Stimulated activated CD4-positive, alpha-beta T cell treated with anti-CD3 and anti-CD28 coated beads, Interleukin-15, amount 100 ng/mL, for 48 hours (primary cell): Measurements from ENCODE around the gene DCAF12L1.

Experiments
- DNase-seq, 2 donors: peaks; one replicate each; pipeline ENCODE4 v3.0.0-alpha.2; 2020; ENCODE audit warnings: low read depth in 2 of 2

DCAF12L1 gene

GRCh38 chrX:126552313-126553022 is at the start of gene DCAF12L1:
Gene DCAF12L1, minus strand, starts transcription at chrX:126552814. Its CDS starts 206 bp downstream, at chrX:126552608.
- DNase-seq, result no peak

- no peak for DNase-seq
Observed at GRCh38 chrX:126580877-126581276, 28.3 kb upstream of the DCAF12L1 start.

GRCh38 chrX:126575911-126576310 is 23.3 kb upstream of the DCAF12L1 start:
- DNase-seq, result no peak

GRCh38 chrX:126557151-126557550 is 4.5 kb upstream of the DCAF12L1 start:
- DNase-seq, result no peak

GRCh38 chrX:126551725-126552312 is 795 bp downstream of the DCAF12L1 start:
- DNase-seq, result no peak

- DNase-seq, result no peak
Observed at GRCh38 chrX:126551306-126551705, 1.3 kb downstream of the DCAF12L1 start.

GRCh38 chrX:126550816-126551215 is 1.8 kb downstream of the DCAF12L1 start:
- no peak for DNase-seq

GRCh38 chrX:126509923-126510322 is 42.7 kb downstream of the DCAF12L1 start:
- no peak for DNase-seq
